GM04503 (cell line): ENCODE measurements around the gene SNAPIN.
"Not testable (repeated sequence)": the region's sequence is repeated elsewhere in the genome, so short reads cannot be mapped to it uniquely, and the experiment has no call there.

ENCODE experiments used
- DNase-seq: peaks from one replicate; pipeline ENCODE4 v3.0.0-alpha.2; 2012; ENCODE audit warnings: low read depth

Gene SNAPIN

DNA sequence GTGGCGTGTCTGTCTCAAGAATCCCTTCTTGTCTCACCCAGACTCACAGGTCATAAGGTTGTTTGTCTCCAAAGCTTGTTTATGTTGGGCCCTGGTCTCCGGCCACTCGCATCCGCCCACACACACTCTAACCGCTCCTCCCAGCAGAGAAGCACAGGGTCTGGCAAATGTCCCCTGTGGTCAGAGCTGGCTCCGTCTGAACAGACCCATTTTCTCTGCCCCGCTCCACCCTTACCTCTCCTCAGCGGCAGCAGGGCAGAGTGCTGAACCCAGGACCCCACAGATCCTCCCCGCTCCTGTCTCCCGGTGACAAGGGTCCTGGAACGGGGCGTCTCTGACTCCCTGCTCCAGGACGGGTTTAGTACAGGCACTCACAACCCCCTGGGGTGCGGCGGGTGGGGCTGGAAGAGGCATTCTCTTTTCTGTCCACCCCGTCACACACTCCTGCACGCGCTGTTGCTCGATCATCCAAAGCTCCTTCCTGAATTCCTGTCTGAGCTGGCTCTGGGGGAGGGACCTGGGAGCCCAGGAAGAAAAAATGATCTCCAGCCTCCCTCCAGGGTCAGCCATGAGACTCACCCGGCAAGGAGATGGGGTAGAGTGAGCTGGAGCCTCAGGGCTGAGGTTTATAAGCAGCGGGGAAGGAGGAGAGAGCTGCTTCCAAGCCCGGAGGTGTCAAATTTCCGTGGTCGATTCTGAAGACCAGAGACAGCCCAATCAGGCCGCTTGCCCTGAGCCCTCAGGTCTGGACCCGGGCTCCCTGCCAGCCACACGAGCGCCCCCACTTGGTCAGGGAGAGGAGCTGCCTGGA is 31.4 kb upstream of the SNAPIN start, which contains the start of gene S100A13:
Gene S100A13, minus strand, starts transcription at position 602 of the 811 bp plus-strand sequence. CDS start 1,033 bp downstream, outside the sequence.
- peak; percentile 82 for DNase-seq

- no peak for DNase-seq
Measured at GRCh38 chr1:153627715-153628626, 30.5 kb upstream of the SNAPIN start, which contains the start of gene S100A1. TSS of gene S100A1 (plus strand) at chr1:153628434. CDS start at chr1:153630522, 2,088 bp downstream.

GRCh38 chr1:153628638-153629342 is 29.7 kb upstream of the SNAPIN start:
- DNase-seq: no peak

DNA sequence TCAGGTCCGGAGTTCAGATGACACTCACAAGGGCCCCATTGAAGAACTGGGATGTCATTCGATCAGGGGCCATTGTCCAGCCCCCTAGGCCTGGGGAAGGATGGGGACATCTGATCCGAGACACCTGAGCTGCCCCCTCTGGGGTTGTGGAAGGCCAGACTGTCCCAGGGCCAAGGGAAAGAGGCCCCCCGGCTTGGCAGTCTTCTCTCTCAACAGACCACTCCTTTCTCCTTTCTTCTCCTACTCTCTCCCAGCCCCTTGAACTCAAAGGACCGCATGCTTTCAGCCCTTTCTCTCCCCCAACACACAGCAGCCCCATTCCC is 29.2 kb upstream of the SNAPIN start:
- no peak for DNase-seq

GRCh38 chr1:153629971-153630370 is 28.5 kb upstream of the SNAPIN start:
- no peak for DNase-seq

DNA sequence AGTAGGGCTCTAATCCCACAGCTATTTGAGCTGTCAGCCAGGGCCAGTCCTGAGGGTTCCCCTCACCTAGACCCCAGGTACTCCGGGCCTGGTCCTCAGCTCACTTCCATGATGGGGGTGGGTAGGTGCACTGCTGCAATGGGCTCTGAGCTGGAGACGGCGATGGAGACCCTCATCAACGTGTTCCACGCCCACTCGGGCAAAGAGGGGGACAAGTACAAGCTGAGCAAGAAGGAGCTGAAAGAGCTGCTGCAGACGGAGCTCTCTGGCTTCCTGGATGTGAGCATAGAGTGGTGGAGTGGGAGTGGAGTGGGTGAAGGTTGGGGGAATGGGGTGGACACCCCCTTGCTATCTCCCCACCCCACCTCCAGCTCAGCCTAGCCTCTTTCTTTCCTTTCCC is 28.1 kb upstream of the SNAPIN start:
- DNase-seq: no peak

DNA sequence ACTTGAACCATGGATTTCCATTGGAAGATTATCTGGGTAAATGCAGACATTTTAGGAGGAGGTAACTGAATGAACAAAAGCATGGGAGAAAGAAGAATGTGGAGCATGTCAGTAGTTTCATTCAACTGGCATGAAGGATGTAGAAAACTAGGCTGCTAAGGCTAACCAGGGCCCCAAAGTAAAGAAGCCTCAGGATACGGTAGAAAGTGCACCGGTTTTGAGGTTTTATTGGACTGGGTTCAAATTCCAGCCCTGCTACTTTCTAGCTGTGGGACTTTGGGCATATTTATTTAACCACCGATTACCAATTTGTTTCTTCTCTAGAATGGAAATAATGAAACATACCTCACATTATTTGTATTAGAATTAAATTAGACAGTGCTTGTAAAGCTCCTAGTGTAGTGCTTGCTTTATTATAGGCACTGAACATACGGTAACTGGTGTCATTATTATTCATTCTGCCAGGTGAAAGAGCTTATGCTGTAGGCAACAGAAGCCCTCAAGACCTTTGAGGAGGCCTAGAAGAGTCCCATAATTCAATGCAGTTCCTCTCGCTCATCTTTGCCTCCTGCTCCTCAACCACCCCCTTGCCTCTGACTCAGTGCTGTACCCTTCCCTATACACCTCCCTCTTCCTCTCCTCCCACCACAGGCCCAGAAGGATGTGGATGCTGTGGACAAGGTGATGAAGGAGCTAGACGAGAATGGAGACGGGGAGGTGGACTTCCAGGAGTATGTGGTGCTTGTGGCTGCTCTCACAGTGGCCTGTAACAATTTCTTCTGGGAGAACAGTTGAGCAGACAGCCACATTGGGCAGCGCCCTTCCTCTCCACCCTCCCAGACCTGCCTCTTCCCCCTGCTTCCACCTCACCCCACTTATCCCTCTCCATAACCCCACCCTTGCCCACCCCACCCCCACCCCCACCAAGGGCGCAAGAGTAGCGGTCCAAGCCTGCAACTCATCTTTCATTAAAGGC is 27.2 kb upstream of the SNAPIN start:
- DNase-seq: no peak

GRCh38 chr1:153633161-153633753 is 25.2 kb upstream of the SNAPIN start:
- no peak for DNase-seq

- DNase-seq: peak; percentile 87
Measured at GRCh38 chr1:153633754-153634665, 24.5 kb upstream of the SNAPIN start, which contains the start of gene CHTOP. TSS of gene CHTOP (plus strand) at chr1:153634066. CDS start at chr1:153636589, 2,523 bp downstream.

DNA sequence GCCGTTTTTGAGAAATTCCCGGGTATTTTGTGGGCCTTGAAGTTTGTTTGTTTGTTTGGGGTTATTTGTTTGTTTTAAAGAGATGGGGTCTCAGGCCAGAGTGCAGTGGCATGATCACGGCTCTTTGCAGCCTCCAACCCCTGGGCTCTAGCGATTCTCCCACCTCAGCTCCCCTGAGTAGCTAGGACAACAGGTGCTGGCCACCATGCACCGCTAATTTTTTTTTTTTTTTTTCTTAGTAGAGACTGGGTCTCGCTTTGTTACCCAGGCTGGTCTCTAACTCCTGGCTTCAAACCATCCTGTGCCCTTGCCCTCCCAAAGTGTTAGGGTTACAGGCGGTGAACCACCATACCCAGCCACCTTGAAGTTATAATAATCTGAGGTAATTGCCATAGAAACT is 22.6 kb upstream of the SNAPIN start:
- no peak for DNase-seq

- no peak for DNase-seq
Measured at GRCh38 chr1:153636312-153636711, 22.2 kb upstream of the SNAPIN start.

- DNase-seq: no peak
Measured at GRCh38 chr1:153638261-153638660, 20.2 kb upstream of the SNAPIN start.

- no peak for DNase-seq
Measured at GRCh38 chr1:153639280-153639679, 19.2 kb upstream of the SNAPIN start.

DNA sequence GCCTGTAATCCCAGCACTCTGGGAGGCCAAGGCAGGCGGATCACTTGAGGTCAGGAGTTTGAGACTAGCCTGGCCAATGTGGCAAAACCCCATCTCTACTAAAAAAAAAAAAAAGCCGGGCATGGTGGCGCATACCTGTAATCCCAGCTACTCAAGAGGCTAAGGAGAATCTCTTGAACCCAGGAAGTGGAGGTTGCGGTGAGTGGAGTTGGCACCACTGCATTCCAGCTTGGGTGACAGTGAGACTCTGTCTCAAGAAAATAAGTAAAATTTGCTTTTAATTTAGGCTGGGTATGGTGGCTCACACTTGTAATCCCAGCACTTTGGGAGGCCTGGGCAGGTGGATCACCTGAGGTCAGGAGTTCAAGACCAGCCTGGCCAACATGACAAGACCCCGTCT is 18.3 kb upstream of the SNAPIN start:
- not testable (repeated sequence) for DNase-seq

DNA sequence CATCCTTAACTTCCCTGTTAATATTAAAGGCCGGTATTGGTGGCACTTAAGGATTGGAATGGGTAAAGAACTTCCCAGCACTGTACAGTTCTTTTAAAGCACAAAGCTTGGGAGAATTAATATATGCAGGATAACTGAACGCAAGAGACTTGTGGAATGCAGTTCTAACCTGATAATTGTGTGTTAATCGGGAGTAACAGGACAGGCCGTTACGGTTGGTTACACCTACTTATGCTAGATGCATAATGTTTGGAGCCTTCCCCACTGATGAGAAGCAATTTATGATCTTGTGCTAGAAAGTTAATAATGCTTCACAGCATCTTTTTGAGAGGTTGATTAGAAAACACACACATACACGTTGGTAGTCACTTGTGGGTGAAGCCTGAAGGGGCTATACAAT is 17.6 kb upstream of the SNAPIN start:
- DNase-seq: no peak

- no peak for DNase-seq
Measured at GRCh38 chr1:153642161-153642560, 16.3 kb upstream of the SNAPIN start.

- no peak for DNase-seq
Measured at GRCh38 chr1:153643100-153643499, 15.4 kb upstream of the SNAPIN start.

GRCh38 chr1:153643816-153644215 is 14.7 kb upstream of the SNAPIN start:
- no peak for DNase-seq

GRCh38 chr1:153646672-153647345 is 11.7 kb upstream of the SNAPIN start:
- DNase-seq: no peak
